Lung (tissue), 12 donors: ENCODE results near the gene ARPC2. TPM values are rescaled to one million over a fixed set of nuclear protein-coding genes. Genes with fewer than 3 reads are reported as not detected.

ENCODE experiments used
- ATAC-seq: fragments of 200-7000 bp; cut with Tn5 transposase; one replicate; pipeline ENCODE4 v1.9.1; 2020; ENCODE audit warnings: moderate number of reproducible peaks; ENCODE audit not compliant: insufficient read depth, low FRiP score
- DNase-seq, 3 donors: peaks; one replicate each; pipeline ENCODE4 v3.0.0-alpha.2; 2013 to 2017
- H3K27ac ChIP-seq, 2 donors: one replicate each; pipeline ENCODE4 v1.5.1; 2013; ENCODE audit warnings: mild to moderate bottlenecking in 2 of 2, moderate library complexity in 2 of 2, control low read depth in 1 of 2, inconsistent platforms in 1 of 2, low read depth in 1 of 2, low read length in 1 of 2
- H3K27me3 ChIP-seq, 3 donors: one replicate each; pipeline ENCODE4 v1.5.1; 2013; ENCODE audit warnings: low read length in 2 of 3; ENCODE audit not compliant: control insufficient read depth in 3 of 3, insufficient read depth in 3 of 3
- H3K36me3 ChIP-seq, 4 donors: one replicate each; pipeline ENCODE4 v1.5.1; 2013; ENCODE audit warnings: low read length in 4 of 4, mild to moderate bottlenecking in 1 of 4, moderate library complexity in 1 of 4; ENCODE audit not compliant: control insufficient read depth in 4 of 4, insufficient read depth in 4 of 4
- H3K4me1 ChIP-seq, 5 donors: one replicate each; pipeline ENCODE4 v1.5.1; 2013; ENCODE audit warnings: low read length in 5 of 5, mild to moderate bottlenecking in 2 of 5, moderate library complexity in 1 of 5; ENCODE audit not compliant: control insufficient read depth in 5 of 5, insufficient read depth in 5 of 5
- H3K4me3 ChIP-seq: one replicate; pipeline ENCODE4 v1.5.1; 2013; ENCODE audit warnings: mild to moderate bottlenecking, control low read depth, moderate library complexity
- H3K9ac ChIP-seq, 2 donors: one replicate each; pipeline ENCODE4 v1.5.1; 2013; ENCODE audit warnings: low read length in 2 of 2, control low read depth in 1 of 2; ENCODE audit not compliant: insufficient read depth in 1 of 2
- H3K9me3 ChIP-seq, 4 donors: one replicate each; pipeline ENCODE4 v1.5.1; 2013; ENCODE audit warnings: low read length in 3 of 4, mild to moderate bottlenecking in 1 of 4, moderate library complexity in 1 of 4; ENCODE audit not compliant: control insufficient read depth in 4 of 4, insufficient read depth in 3 of 4
- CTCF ChIP-seq: IDR thresholded peaks from 2 replicates; pipeline ENCODE4 v1.5.1; 2012; ENCODE audit warnings: mild to moderate bottlenecking; ENCODE audit errors: control extremely low read depth, extremely low read depth
- WGBS, 2 donors: extraction: QIAGEN DNeasy Blood & Tissue Kit; methylation state at CpG; one replicate each; pipeline ENCODE4 v1.1.7; 2013; 5-methylcytosine and 5-hydroxymethylcytosine counted together
- polyA plus RNA-seq, 2 donors: library from polyadenylated mRNA; stranded (reverse); fragments of 200-250 nt; gene quantifications; one replicate each; pipeline ENCODE4 v1.2.1, GENCODE V29; 2013
- total RNA-seq, 2 donors: library from RNA; depleted of rRNA in 1 of 2; stranded (reverse); fragments of >200 nt in 1 of 2; gene quantifications; one replicate each; pipeline ENCODE4 v1.2.1, GENCODE V29; 2014 to 2021
- donor health status: control.
- donor health status: control.
- donor health status: Bipolar disorder and iron deficiency.
- donor health status: healthy.
- donor health status: DM: yes; HTN: yes; CAD: no.

ARPC2 gene
- total and polyA plus RNA-seq, 4 donors, result 190 to 490 (median 308) TPM

- peak overlapping the region in 1 of 2 donors; percentile 71 for H3K27ac ChIP-seq
- H3K9me3 ChIP-seq, result no peaks in the 10 kb centered on the region
- peak; percentile 49 for ATAC-seq
- H3K9ac ChIP-seq, result no peak overlapping the region
- H3K27me3 ChIP-seq, result no peaks in the 10 kb centered on the region
- 24 to 42% methylated on average over 8 of the region's 8 CpGs for WGBS, 2 donors
- no peak overlapping the region for H3K4me3 ChIP-seq
- TF ChIP-seq CTCF, result peak; percentile 15
- peak in 2 of 3 donors; percentile 18 to 27 for DNase-seq
- H3K36me3 ChIP-seq, result peaks cover 8 to 27% (median 23%) of the 10 kb centered on the region in 4 donors
- peaks cover 0 to 32% (median 18%) of the 10 kb centered on the region in 5 donors for H3K4me1 ChIP-seq
Measured at GRCh38 chr2:218257390-218257981, 40.5 kb downstream of the ARPC2 start.

GRCh38 chr2:218259099-218259961, 42.3 kb downstream of the ARPC2 start:
- peak in 2 of 3 donors; percentile 26 to 58 for DNase-seq
- Histone ChIP-seq H3K27me3 (no peaks in the 10 kb centered on the region), H3K9ac (no peak overlapping the region), H3K9me3 (no peaks in the 10 kb centered on the region), H3K4me1 (peaks cover 0 to 34% (median 18%) of the 10 kb centered on the region in 5 donors), H3K27ac (peak overlapping the region; percentile 11 to 73), H3K4me3 (no peak overlapping the region), H3K36me3 (peaks cover 0 to 20% (median 9%) of the 10 kb centered on the region in 4 donors)
- ATAC-seq, result peak; percentile 49
- no peak for TF ChIP-seq CTCF
- WGBS, 2 donors, result 35 to 62% methylated on average over 15 of the region's 15 CpGs

GRCh38 chr2:218260166-218260565, 43.2 kb downstream of the ARPC2 start:
- peaks cover 2 to 22% (median 4%) of the 10 kb centered on the region in 4 donors for H3K36me3 ChIP-seq
- WGBS, 2 donors, result 81 to 84% methylated on average over 5 of the region's 5 CpGs
- no peak overlapping the region for H3K4me3 ChIP-seq
- no peaks in the 10 kb centered on the region for H3K27me3 ChIP-seq
- peaks cover 0 to 34% (median 18%) of the 10 kb centered on the region in 5 donors for H3K4me1 ChIP-seq
- TF ChIP-seq CTCF, result no peak
- DNase-seq (no peak), ATAC-seq (no peak)
- H3K27ac ChIP-seq, result peak overlapping the region; percentile 5 to 73
- no peaks in the 10 kb centered on the region for H3K9me3 ChIP-seq
- H3K9ac ChIP-seq, result no peak overlapping the region
